IPS DF 6.9 (cell line): ENCODE results near the gene WDHD1.
"Not testable (repeated sequence)": the region's sequence is repeated elsewhere in the genome, so short reads cannot be mapped to it uniquely, and the experiment has no call there.

Experiments used
- DNase-seq: peaks from one replicate; pipeline ENCODE4 v3.0.0-alpha.2; 2013; ENCODE audit warnings: low read depth, low spot score
- H3K27ac ChIP-seq: one replicate; pipeline ENCODE4 v1.5.1; 2013; ENCODE audit warnings: low read length, control low read depth
- H3K27me3 ChIP-seq: 2 replicates; pipeline ENCODE4 v1.6.1; 2013; ENCODE audit warnings: mild to moderate bottlenecking, low read length; ENCODE audit not compliant: control insufficient read depth, insufficient read depth
- H3K36me3 ChIP-seq: 2 replicates; pipeline ENCODE4 v1.6.1; 2013; ENCODE audit warnings: low read length; ENCODE audit not compliant: control insufficient read depth, insufficient read depth
- H3K4me1 ChIP-seq: 2 replicates; pipeline ENCODE4 v1.6.1; 2013; ENCODE audit warnings: low read length; ENCODE audit not compliant: control insufficient read depth, insufficient read depth
- H3K4me3 ChIP-seq: 2 replicates; pipeline ENCODE4 v1.5.1; 2013; ENCODE audit warnings: mild to moderate bottlenecking, low read length
- H3K9me3 ChIP-seq: 2 replicates; pipeline ENCODE4 v1.6.1; 2013; ENCODE audit warnings: low read length, inconsistent platforms; ENCODE audit not compliant: control insufficient read depth, insufficient read depth
- WGBS: extraction: QIAGEN DNeasy Blood & Tissue Kit; methylation state at CpG from one replicate; pipeline ENCODE4 v1.1.7; 2013; ENCODE audit warnings: mixed read lengths, missing lambda C conversion rate; ENCODE audit not compliant: insufficient read length, insufficient coverage; 5-methylcytosine and 5-hydroxymethylcytosine counted together

The WDHD1 gene

GRCh38 chr14:54955143-54955542, 71.8 kb downstream of the WDHD1 start:
- no peak for DNase-seq
- Histone ChIP-seq H3K4me3 (no peak overlapping the region), H3K9me3 (no peaks in the 10 kb centered on the region), H3K4me1 (no peaks in the 10 kb centered on the region), H3K27me3 (no peaks in the 10 kb centered on the region), H3K27ac (no peak overlapping the region), H3K36me3 (peaks cover 2% of the 10 kb centered on the region; the same call in 1 of the 2 replicates)

DNA sequence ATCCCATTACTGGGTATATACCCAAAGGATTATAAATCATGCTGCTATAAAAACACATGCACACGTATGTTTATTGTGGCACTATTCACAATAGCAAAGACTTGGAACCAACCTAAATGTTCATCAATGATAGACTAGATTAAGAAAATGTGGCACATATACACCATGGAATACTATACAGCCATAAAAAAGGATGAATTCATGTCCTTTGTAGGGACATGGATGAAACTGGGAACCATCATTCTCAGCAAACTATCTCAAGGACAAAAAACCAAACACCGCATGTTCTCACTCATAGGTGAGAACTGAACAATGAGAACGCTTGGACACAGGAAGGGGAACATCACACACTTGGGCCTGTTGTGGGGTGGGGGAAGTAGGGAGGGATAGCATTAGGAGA, 73.3 kb downstream of the WDHD1 start:
- H3K36me3 ChIP-seq, H3K27ac ChIP-seq, H3K4me1 ChIP-seq, DNase-seq, H3K27me3 ChIP-seq, H3K4me3 ChIP-seq, H3K9me3 ChIP-seq: not testable (repeated sequence)
- no CpG with 5 or more reads among the region's 3 CpGs for WGBS

DNA sequence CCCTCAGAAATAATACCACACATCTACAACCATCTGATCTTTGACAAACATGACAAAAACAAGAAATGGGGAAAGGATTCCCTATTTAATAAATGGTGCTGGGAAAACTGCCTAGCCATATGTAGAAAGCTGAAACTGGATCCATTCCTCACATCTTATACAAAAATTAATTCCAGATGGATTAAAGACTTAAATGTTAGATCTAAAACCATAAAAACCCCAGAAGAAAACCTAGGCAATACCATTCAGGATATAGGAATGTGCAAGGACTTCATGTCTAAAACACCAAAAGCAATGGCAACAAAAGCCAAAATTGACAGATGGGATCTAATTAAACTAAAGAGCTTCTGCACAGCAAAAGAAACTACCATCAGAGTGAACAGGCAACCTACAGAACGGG, 74.1 kb downstream of the WDHD1 start:
- H3K27ac ChIP-seq, H3K4me1 ChIP-seq, H3K27me3 ChIP-seq, H3K4me3 ChIP-seq, H3K9me3 ChIP-seq, DNase-seq: not testable (repeated sequence)
- no CpG with 5 or more reads among the region's 1 CpG for WGBS
- H3K36me3 ChIP-seq, result peaks cover 11% of the 10 kb centered on the region; the same call in 1 of the 2 replicates

DNA sequence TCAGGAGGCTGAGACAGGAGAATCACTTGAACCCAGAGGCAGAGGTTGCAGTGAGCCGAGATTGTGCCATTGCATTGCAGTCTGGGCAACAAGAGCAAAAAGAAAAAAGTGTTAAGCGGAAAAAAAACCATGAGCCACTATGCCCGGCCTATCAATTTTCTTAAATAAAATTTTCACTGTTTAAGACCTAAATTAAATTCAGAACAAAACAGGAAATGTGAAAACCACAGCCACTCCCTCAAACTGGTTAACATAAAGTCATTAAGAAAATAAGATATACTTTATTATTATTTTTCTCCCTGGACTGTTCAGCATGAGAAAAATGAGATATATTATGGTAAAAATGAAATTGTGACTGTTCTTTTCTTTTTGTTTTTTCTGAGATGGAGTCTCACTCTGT, 79.7 kb downstream of the WDHD1 start:
- H3K27me3 ChIP-seq, result no peaks in the 10 kb centered on the region
- WGBS, result no CpG with 5 or more reads among the region's 3 CpGs
- H3K36me3 ChIP-seq, result peaks cover 12% of the 10 kb centered on the region; the same call in 1 of the 2 replicates

GRCh38 chr14:54946500-54946899, 80.4 kb downstream of the WDHD1 start:
- Histone ChIP-seq H3K4me1 (no peaks in the 10 kb centered on the region), H3K4me3 (no peak overlapping the region), H3K27me3 (no peaks in the 10 kb centered on the region), H3K36me3 (peaks cover 12% of the 10 kb centered on the region; the same call in 1 of the 2 replicates), H3K9me3 (peaks cover 1% of the 10 kb centered on the region), H3K27ac (no peak overlapping the region)
- DNase-seq, result no peak
- no CpG with 5 or more reads among the region's 4 CpGs for WGBS

More for the DNA sequence above, 79.7 kb downstream of the WDHD1 start:
- Histone ChIP-seq H3K27ac (no peak overlapping the region), H3K4me1 (no peaks in the 10 kb centered on the region), H3K9me3 (peaks cover 1% of the 10 kb centered on the region), H3K4me3 (no peak overlapping the region)
- DNase-seq, result no peak

- Histone ChIP-seq H3K9me3 (peaks cover 1% of the 10 kb centered on the region), H3K27me3 (no peaks in the 10 kb centered on the region), H3K4me1 (no peaks in the 10 kb centered on the region), H3K27ac (no peak overlapping the region), H3K4me3 (no peak overlapping the region), H3K36me3 (peaks cover 12% of the 10 kb centered on the region; the same call in 1 of the 2 replicates)
- DNase-seq, result no peak
- no CpG with 5 or more reads among the region's 9 CpGs for WGBS
These were observed 82.0 kb downstream of the WDHD1 start for GRCh38 chr14:54944737-54945391.

- no CpG with 5 or more reads among the region's 4 CpGs for WGBS
- Histone ChIP-seq H3K9me3 (no peaks in the 10 kb centered on the region), H3K27ac (no peak overlapping the region), H3K4me3 (no peak overlapping the region), H3K27me3 (no peaks in the 10 kb centered on the region), H3K36me3 (peaks cover 4% of the 10 kb centered on the region; the same call in 1 of the 2 replicates), H3K4me1 (no peaks in the 10 kb centered on the region)
- no peak for DNase-seq
These were observed 84.0 kb downstream of the WDHD1 start for GRCh38 chr14:54942913-54943312.

GRCh38 chr14:54936816-54937215, 90.1 kb downstream of the WDHD1 start:
- Histone ChIP-seq H3K27ac (no peak overlapping the region), H3K27me3 (no peaks in the 10 kb centered on the region), H3K4me3 (no peak overlapping the region), H3K9me3 (no peaks in the 10 kb centered on the region), H3K4me1 (no peaks in the 10 kb centered on the region), H3K36me3 (no peaks in the 10 kb centered on the region; the same call in 1 of the 2 replicates)
- no CpG with 5 or more reads among the region's 1 CpG for WGBS
- no peak for DNase-seq

DNA sequence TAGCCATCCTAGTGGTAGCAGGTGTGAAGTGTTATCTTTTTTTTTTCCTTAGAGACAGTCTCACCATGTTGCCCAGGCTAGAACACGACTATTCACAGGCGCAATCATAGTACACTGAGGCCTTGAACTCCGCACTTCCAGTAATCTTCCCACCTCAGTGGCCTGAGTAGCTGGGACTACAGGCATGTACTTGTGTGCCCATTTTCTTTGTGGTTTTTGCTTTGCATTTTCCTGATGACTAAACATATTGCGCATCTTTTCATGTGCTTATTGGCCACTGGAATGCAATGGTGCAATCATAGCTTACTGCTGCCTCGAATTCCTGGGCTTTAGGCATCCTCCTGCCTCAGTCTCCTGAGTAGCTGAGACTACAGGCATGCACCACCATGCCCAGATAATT, 90.9 kb downstream of the WDHD1 start:
- H3K4me1 ChIP-seq, result no peaks in the 10 kb centered on the region
- H3K27me3 ChIP-seq, result no peaks in the 10 kb centered on the region
- no peak for DNase-seq
- H3K9me3 ChIP-seq, result no peaks in the 10 kb centered on the region
- H3K4me3 ChIP-seq, result no peak overlapping the region
- no CpG with 5 or more reads among the region's 5 CpGs for WGBS
- H3K36me3 ChIP-seq, result no peaks in the 10 kb centered on the region; the same call in 1 of the 2 replicates
- no peak overlapping the region for H3K27ac ChIP-seq

DNA sequence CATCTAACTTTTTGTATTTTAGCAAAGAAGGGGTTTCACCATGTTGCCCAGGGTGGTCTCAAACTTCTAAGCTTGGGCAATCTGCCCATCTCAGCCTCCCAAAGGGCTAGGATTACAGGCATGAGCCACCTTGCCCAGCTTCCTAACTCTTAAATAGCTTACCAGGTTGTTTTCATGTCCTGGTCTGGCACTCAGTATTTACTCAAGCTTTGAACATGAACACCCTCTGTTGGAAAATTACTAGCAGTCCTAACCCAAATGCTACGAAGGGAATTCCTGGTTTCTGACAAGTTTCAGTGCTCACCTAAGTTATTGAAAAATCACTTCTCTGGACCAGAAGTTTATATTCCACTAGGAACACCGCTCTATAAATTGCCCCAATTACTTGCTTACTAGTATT, 91.8 kb downstream of the WDHD1 start:
- DNase-seq, result no peak
- Histone ChIP-seq H3K9me3 (no peaks in the 10 kb centered on the region), H3K36me3 (no peaks in the 10 kb centered on the region; the same call in 1 of the 2 replicates), H3K4me3 (no peak overlapping the region), H3K4me1 (no peaks in the 10 kb centered on the region), H3K27me3 (no peaks in the 10 kb centered on the region), H3K27ac (no peak overlapping the region)
- WGBS, result no CpG with 5 or more reads among the region's 2 CpGs

- Histone ChIP-seq H3K9me3 (no peaks in the 10 kb centered on the region), H3K4me1 (no peaks in the 10 kb centered on the region), H3K27ac (no peak overlapping the region), H3K4me3 (no peak overlapping the region), H3K27me3 (no peaks in the 10 kb centered on the region), H3K36me3 (no peaks in the 10 kb centered on the region)
- WGBS, result no CpG with 5 or more reads among the region's 1 CpG
- no peak for DNase-seq
These were observed 93.9 kb downstream of the WDHD1 start for GRCh38 chr14:54933006-54933405.
